NB4 (cell line): ENCODE results near the gene NOBOX.

Experiments used
- DNase-seq: peaks from one replicate; pipeline ENCODE4 v3.0.0; 2010; ENCODE audit warnings: low read depth
- H3K4me3 ChIP-seq: one replicate; pipeline ENCODE4 v1.5.1; 2011; ENCODE audit warnings: mild to moderate bottlenecking, low read depth, low read length, moderate library complexity
- MYC ChIP-seq: IDR thresholded peaks from 2 replicates; pipeline ENCODE4 v1.6.1; 2011; ENCODE audit warnings: low read depth, low read length
- POLR2A ChIP-seq: IDR thresholded peaks from 2 replicates; pipeline ENCODE4 v1.6.1; 2011; ENCODE audit warnings: mild to moderate bottlenecking; ENCODE audit not compliant: insufficient read length; ENCODE audit errors: extremely low read depth
- TF ChIP-seq, protein P1 (sequence below): IDR thresholded peaks from one replicate; pipeline ENCODE4 v1.5.1; 2012; ENCODE audit warnings: low read depth, low read length
- TF ChIP-seq, protein P2 (sequence below): IDR thresholded peaks from 2 replicates; pipeline ENCODE4 v1.6.1; 2011; ENCODE audit warnings: low read depth, low read length

The NOBOX gene

DNA sequence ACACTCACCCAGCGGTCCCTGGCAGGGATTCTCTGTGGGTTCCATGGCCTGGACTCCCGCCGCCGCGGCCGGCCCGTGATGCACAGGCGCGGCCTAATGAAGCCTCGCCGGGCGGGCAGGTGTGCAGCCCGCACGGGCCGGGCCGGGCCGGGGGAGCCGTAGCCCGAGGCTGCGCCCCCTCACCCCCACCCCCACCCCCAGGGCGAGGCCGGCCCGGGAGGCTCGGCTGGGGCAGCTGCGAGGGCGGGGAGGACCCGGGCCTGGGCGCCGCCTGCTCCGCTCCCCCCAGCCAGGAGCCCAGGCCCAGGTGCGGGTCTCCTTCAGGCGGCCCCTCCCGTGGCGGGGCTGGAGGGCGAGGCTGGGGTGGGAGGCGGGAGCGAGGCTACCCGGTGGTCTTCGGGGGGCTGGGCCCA lies at the start of gene NOBOX:
NOBOX (minus strand) TSS at position 45 of the 413 bp plus-strand sequence.
- no peak within 1 kb of the TSS for H3K4me3 ChIP-seq
- TF ChIP-seq, protein P1, sequence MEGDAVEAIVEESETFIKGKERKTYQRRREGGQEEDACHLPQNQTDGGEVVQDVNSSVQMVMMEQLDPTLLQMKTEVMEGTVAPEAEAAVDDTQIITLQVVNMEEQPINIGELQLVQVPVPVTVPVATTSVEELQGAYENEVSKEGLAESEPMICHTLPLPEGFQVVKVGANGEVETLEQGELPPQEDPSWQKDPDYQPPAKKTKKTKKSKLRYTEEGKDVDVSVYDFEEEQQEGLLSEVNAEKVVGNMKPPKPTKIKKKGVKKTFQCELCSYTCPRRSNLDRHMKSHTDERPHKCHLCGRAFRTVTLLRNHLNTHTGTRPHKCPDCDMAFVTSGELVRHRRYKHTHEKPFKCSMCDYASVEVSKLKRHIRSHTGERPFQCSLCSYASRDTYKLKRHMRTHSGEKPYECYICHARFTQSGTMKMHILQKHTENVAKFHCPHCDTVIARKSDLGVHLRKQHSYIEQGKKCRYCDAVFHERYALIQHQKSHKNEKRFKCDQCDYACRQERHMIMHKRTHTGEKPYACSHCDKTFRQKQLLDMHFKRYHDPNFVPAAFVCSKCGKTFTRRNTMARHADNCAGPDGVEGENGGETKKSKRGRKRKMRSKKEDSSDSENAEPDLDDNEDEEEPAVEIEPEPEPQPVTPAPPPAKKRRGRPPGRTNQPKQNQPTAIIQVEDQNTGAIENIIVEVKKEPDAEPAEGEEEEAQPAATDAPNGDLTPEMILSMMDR: no peak
- no peak for TF ChIP-seq POLR2A
- no peak for TF ChIP-seq MYC
- TF ChIP-seq, protein P2, sequence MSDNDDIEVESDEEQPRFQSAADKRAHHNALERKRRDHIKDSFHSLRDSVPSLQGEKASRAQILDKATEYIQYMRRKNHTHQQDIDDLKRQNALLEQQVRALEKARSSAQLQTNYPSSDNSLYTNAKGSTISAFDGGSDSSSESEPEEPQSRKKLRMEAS: no peak
- DNase-seq: no peak

DNA sequence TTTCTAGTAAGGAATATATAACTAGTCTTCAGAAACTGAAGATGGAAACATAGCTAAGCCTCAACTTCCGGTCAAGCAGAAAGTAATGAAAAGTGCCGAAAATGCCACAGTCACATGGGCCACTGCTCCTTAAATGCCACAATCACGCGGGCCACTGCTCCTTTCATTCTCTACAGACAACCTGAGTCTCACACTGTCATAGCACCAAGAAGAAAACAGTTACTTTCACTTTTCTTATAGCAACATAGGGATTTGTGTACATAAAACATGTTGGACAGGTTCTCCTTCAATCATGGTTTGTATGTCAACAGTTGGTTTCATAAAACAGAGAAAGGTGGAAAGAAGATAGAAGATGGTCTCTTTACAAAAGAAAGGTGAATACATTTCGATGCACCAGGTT lies 48.6 kb upstream of the NOBOX start:
- no peak for DNase-seq
- H3K4me3 ChIP-seq: no peak overlapping the region
- TF ChIP-seq, protein P2: no peak
- no peak for TF ChIP-seq MYC

DNA sequence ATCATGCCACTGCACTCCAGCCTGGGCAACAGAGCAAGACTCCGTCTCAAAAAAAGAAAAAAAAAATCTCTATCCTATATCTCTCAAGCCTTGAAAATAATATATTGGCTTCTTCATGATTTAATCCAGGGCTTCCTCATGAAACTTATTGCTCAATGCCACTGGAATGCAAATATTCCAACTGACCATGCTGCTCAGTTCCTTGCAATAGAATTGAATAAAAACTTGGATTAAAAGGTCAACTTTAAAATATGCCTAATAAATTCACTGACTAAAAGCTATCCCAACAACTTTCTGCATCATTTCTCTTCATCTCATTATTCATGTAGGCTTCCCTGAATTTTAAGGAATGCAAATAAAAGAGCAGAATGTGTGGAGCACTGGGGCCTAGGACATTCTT lies 42.1 kb upstream of the NOBOX start:
- H3K4me3 ChIP-seq: no peak overlapping the region
- no peak for DNase-seq
- no peak for TF ChIP-seq MYC
- no peak for TF ChIP-seq POLR2A
- TF ChIP-seq, protein P2: no peak
- TF ChIP-seq, protein P1: no peak

DNA sequence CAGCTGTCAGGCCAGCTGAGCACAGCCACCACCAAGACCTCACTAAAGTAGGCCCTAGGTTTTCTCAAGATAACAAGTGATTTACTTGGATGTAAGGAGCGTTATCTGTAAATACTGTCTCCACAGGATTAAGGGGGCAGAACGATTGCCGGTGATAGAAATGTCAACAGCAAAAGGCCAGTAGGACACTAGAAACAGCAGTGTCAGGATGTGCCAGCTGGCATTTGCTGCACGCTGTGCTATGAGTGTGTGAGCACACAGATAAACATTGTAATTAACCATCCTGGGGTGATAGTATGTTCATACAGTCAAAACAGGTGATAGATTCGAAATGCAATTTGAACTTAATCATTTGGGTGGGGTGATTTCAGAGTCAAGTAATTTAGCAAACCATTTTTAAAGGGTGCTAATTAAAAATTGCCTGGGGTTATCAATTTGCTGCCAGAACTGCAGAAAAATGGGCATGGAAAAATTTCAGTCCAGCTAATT lies 36.3 kb upstream of the NOBOX start:
- DNase-seq: no peak
- H3K4me3 ChIP-seq: no peak overlapping the region
- no peak for TF ChIP-seq MYC
- TF ChIP-seq POLR2A: no peak
- TF ChIP-seq, protein P2: no peak
- TF ChIP-seq, protein P1: no peak

DNA sequence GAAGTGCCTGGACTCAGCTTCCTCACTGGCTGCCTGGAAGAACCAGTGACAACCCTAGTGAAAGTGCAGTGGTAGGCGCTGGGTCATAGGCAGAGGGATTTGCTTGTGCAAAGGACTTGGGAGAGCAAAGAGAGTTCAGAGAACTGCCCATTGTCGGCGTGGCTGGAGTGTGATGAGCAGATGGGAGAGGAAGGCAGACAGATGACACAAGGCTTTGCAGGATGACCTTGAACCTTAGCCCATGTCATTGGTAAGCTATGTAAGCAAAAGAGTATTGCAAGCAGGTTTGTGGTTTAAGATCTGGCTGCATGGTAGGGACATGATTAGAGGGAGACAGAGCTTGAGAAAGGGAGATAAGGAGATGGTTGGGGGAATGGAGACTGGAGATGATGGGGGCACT lies 35.3 kb upstream of the NOBOX start:
- H3K4me3 ChIP-seq: no peak overlapping the region
- no peak for DNase-seq
- TF ChIP-seq POLR2A (no peak), MYC (no peak)
- TF ChIP-seq, protein P1: no peak
- TF ChIP-seq, protein P2: no peak

DNA sequence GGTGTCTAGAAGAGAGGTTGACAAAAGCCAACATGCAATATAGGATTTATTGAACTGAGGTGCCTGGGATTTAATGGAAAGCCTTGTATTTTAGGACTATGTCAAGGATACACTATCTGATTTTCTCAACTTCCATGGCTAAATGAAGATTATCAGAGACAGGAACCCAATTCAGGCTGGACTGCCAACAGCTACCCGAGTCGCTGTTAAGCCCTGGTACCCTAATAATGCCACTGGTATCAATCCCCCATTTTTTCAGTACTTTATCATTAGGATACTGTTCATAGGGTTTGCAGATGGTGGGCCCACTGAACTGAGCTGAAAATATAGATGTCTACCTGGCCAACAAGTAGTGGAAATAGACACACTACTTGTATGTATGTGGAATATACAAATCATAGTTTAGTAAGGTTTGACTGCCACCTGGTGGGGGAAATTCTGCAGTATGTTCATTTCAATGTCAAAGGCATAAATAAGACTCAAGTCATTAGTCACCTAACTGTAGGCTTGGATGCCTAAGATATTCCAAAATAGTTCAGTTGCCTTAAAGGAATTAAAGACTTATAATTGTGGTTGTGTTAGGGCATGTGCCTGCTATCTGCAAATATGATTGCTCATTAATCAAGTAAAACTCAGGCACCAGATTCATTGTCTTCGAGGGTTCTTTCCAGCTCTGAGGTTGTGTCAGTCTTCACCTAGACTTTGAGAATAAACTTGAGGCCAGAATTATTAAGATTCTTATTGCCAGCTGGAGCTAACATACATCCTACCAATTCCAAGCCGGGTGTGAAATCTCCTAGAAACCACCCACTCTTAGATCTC lies 34.1 kb upstream of the NOBOX start:
- no peak overlapping the region for H3K4me3 ChIP-seq
- TF ChIP-seq POLR2A (no peak), MYC (no peak)
- TF ChIP-seq, protein P1: peak; percentile 53
- TF ChIP-seq, protein P2: 0 out of 2 replicates have a peak, but pooled peaks have one; percentile 23
- peak; percentile 74 for DNase-seq
